GM12878 (cell line): Measurements from ENCODE around the gene MBOAT2. TPM values are rescaled to one million over a fixed set of nuclear protein-coding genes. Genes with fewer than 3 reads are reported as not detected.

Experiments used
- ATAC-seq: fragments of 200-7000 bp; cut with Tn5 transposase; 3 replicates; pipeline ENCODE4 v1.9.1; 2020; ENCODE audit warnings: mild to moderate bottlenecking, moderate library complexity
- BruUV-seq: library from RNA; stranded (reverse); fragments of 400-500 nt; replicated peaks from 2 replicates; lab custom pipeline; 2021; lab: Mats Ljungman, UMichigan
- CTCF ChIA-PET: fragments of 300-600 bp; sonication (Branson Sonifier 250); formaldehyde crosslinking; extraction: SDS; loops from one replicate; lab custom pipeline; 2021; ENCODE audit warnings: inconsistent platforms; lab: Yijun Ruan, JAX
- POLR2A ChIA-PET: fragments of 350-600 bp; formaldehyde crosslinking; extraction: SDS; loops from one replicate; lab custom pipeline; 2021; ENCODE audit warnings: inconsistent platforms; lab: Charles Lee
- RAD21 ChIA-PET: fragments of 300-600 bp; sonication (Branson Sonifier 250); formaldehyde crosslinking; loops from one replicate; lab custom pipeline; 2023; ENCODE audit warnings: antibody characterized with exemption; ENCODE audit not compliant: unreplicated experiment; lab: Charles Lee
- SMC1A ChIA-PET: fragments of 300-600 bp; sonication (Branson Sonifier 250); formaldehyde crosslinking; loops from one replicate; lab custom pipeline; 2023; ENCODE audit not compliant: unreplicated experiment, uncharacterized antibody; lab: Charles Lee
- DNase-seq: peaks from one replicate; pipeline ENCODE4 v3.0.0-alpha.2; 2011; ENCODE audit warnings: low read depth, low spot score
- FAIRE-seq: peaks from 3 replicates; lab custom pipeline; 2011; peaks lifted over from hg19 to GRCh38; lab: Jason Lieb, UNC
- H2AFZ ChIP-seq: 2 replicates; pipeline ENCODE4 v1.6.0; 2011; ENCODE audit warnings: low read depth, low read length, control low read depth; ENCODE audit not compliant: control insufficient read depth
- H3K27ac ChIP-seq: 2 replicates; pipeline ENCODE4 v1.5.1; 2011; ENCODE audit warnings: control low read depth; ENCODE audit not compliant: control insufficient read depth, insufficient read depth
- H3K27me3 ChIP-seq, 2 experiments: replicated peaks in 1 of 2; 2 replicates each; pipeline versions ENCODE4 v1.6.0 to v1.6.1; 2011; ENCODE audit warnings: low read length in 1 of 2; ENCODE audit not compliant: control insufficient read depth in 2 of 2, insufficient read depth in 2 of 2
- H3K36me3 ChIP-seq, 2 experiments: 2 replicates each; pipeline ENCODE4 v1.5.1; 2011; ENCODE audit warnings: low read length in 1 of 2; ENCODE audit not compliant: control insufficient read depth in 2 of 2, insufficient read depth in 2 of 2
- H3K4me1 ChIP-seq: 2 replicates; pipeline ENCODE4 v1.6.1; 2011; ENCODE audit warnings: mild to moderate bottlenecking, low read length, moderate library complexity, mixed read lengths; ENCODE audit not compliant: control insufficient read depth, insufficient read depth
- H3K4me2 ChIP-seq: 2 replicates; pipeline ENCODE4 v1.6.0; 2011; ENCODE audit warnings: control low read depth; ENCODE audit not compliant: control insufficient read depth, insufficient read depth
- H3K4me3 ChIP-seq: fragments of 200-600 bp; sonication (generic); 2 replicates; pipeline ENCODE4 v1.5.1; 2016
- H3K79me2 ChIP-seq: 2 replicates; pipeline ENCODE4 v1.6.0; 2011; ENCODE audit warnings: low read length; ENCODE audit not compliant: control insufficient read depth, insufficient read depth
- H3K9ac ChIP-seq: 2 replicates; pipeline ENCODE4 v1.8.0; 2011; ENCODE audit warnings: low read length, control low read depth, mixed read lengths; ENCODE audit not compliant: control insufficient read depth, insufficient read depth
- H3K9me3 ChIP-seq: replicated peaks from 3 replicates; pipeline ENCODE4 v1.5.1; 2011; ENCODE audit warnings: mild to moderate bottlenecking, low read length; ENCODE audit not compliant: control insufficient read depth, insufficient read depth
- H4K20me1 ChIP-seq: 2 replicates; pipeline ENCODE4 v1.6.0; 2011; ENCODE audit not compliant: control insufficient read depth, insufficient read depth
- ATF7 ChIP-seq: fragments of 450-650 bp; IDR thresholded peaks from 2 replicates; pipeline ENCODE4 v1.6.1; 2016; ENCODE audit warnings: low read depth, mild to moderate bottlenecking
- CHD1 ChIP-seq: IDR thresholded peaks from 2 replicates; pipeline ENCODE4 v1.6.1; 2012; ENCODE audit warnings: low read depth, low read length, improper control_type of control experiment
- MYC ChIP-seq: IDR thresholded peaks from 2 replicates; pipeline ENCODE4 v1.6.1; 2011; ENCODE audit warnings: mild to moderate bottlenecking, low read length, moderate library complexity, inconsistent platforms; ENCODE audit not compliant: insufficient read depth, insufficient replicate concordance, insufficient read length, severe bottlenecking
- PAX8 ChIP-seq: fragments of 450-650 bp; IDR thresholded peaks from 2 replicates; pipeline ENCODE4 v1.6.1; 2017; ENCODE audit warnings: mild to moderate bottlenecking, moderate library complexity
- POLR2AphosphoS2 ChIP-seq: IDR thresholded peaks from 2 replicates; pipeline ENCODE4 v1.6.1; 2011; ENCODE audit warnings: low read depth, mild to moderate bottlenecking, low read length, improper control_type of control experiment, moderate library complexity
- WGBS: methylation state at CpG from one replicate; pipeline ENCODE4 v1.1.6; 2016; ENCODE audit warnings: low lambda C conversion rate; ENCODE audit not compliant: insufficient replicate concordance, insufficient coverage; ENCODE audit errors: missing lambda C conversion rate; 5-methylcytosine and 5-hydroxymethylcytosine counted together
- in situ Hi-C: fragments of 300-500 bp; cut with MboI; formaldehyde crosslinking; loops from 9 replicates; pipeline ENCODE4 v1.14.3; 2018; ENCODE audit warnings: mixed read lengths
- intact Hi-C: fragments of 100-400 bp; cut with micrococcal nuclease; formaldehyde crosslinking; loops from one replicate; pipeline ENCODE4 v1.14.2; 2022; ENCODE audit not compliant: unreplicated experiment
- polyA plus RNA-seq, 11 experiments: library from polyadenylated mRNA; depleted of rRNA in 4 of 11; unstranded in 6 of 11; stranded (reverse) in 5 of 11; fragments of >200 nt; fragmentation: Nextera tagmentation in 4 of 11; fragmentation: Illumina TruSeq in 1 of 11; extraction: Ambion mirVana in 4 of 11; extraction: Trizol in 1 of 11; gene quantifications; 1 replicate in 1 of 11; 2 replicates in 10 of 11; pipeline versions ENCODE4 v1.2.1 to v1.2.3, GENCODE V29; 2011 to 2016; ENCODE audit warnings: inconsistent platforms in 2 of 11, missing spikeins in 2 of 11, low read depth in 1 of 11
- total RNA-seq, 4 experiments: library from RNA; depleted of rRNA in 3 of 4; stranded (reverse); fragments of >200 nt in 3 of 4; fragmentation: Illumina TruSeq in 1 of 4; extraction: Trizol in 1 of 4; gene quantifications; 2 replicates each; pipeline versions ENCODE4 v1.2.1 to v1.2.3, GENCODE V29; 2013 to 2021

Gene MBOAT2
- total and polyA plus RNA-seq, 10 of the 15 experiments (the other 5 are each of a cell fraction or from before 2014, with no cell fraction given) = 0.08 to 40.6 (median 1.8) TPM

- Histone ChIP-seq H3K4me3 (no peak overlapping the region), H3K9ac (no peak overlapping the region), H3K79me2 (no peaks in the 10 kb centered on the region), H3K36me3 (no peaks in the 10 kb centered on the region), H2AFZ (no peak overlapping the region), H3K9me3 (no peaks in the 10 kb centered on the region), H4K20me1 (no peaks in the 10 kb centered on the region), H3K4me1 (peaks cover 10% of the 10 kb centered on the region; the same call in 1 of the 2 replicates), H3K4me2 (no peak overlapping the region), H3K27ac (no peak overlapping the region), H3K27me3 (no peaks in the 10 kb centered on the region)
- in situ Hi-C loops = no loop called here
- WGBS = 76% methylated on average over 4 of the region's 4 CpGs
- DNase-seq = no peak
- ChIA-PET RAD21 (interaction anchor here (1.6 to 1.7 kb wide), 2 partner anchors 107 to 216 kb away, joined by 5 to 8 read pairs; no protein-coding TSS in a partner anchor), SMC1A (interaction anchor here (1.3 to 1.5 kb wide), 5 partner anchors 107 to 239 kb away, joined by 3 to 7 read pairs (median 4); no protein-coding TSS in a partner anchor), CTCF (interaction anchor here (0.9 to 1.7 kb wide), 4 partner anchors 15 to 263 kb away, joined by 3 to 4 read pairs (median 3); no protein-coding TSS in a partner anchor), POLR2A (no interaction called here)
- no peak for TF ChIP-seq ATF7
- TF ChIP-seq CHD1 = no peak
- no peak for FAIRE-seq
- intact Hi-C loops = no loop called here
- no TSS peak for BruUV-seq
- ATAC-seq = no peak
These were observed 126.2 kb downstream of the MBOAT2 start for GRCh38 chr2:8877332-8877731.

GRCh38 chr2:8876628-8877027 is 126.9 kb downstream of the MBOAT2 start:
- SMC1A ChIA-PET = interaction anchor here (1.0 to 1.5 kb wide), 6 partner anchors 28 to 239 kb away, joined by 3 to 7 read pairs (median 4); no protein-coding TSS in a partner anchor
- CTCF ChIA-PET = interaction anchor here (0.8 to 1.3 kb wide), 4 partner anchors 224 to 1067 kb away, joined by 3 to 4 read pairs (median 3); no protein-coding TSS in a partner anchor
- Histone ChIP-seq H3K36me3 (no peaks in the 10 kb centered on the region), H2AFZ (no peak overlapping the region), H4K20me1 (no peaks in the 10 kb centered on the region), H3K27me3 (no peaks in the 10 kb centered on the region), H3K4me1 (peaks cover 10% of the 10 kb centered on the region; the same call in 1 of the 2 replicates), H3K9me3 (no peaks in the 10 kb centered on the region), H3K27ac (no peak overlapping the region), H3K79me2 (no peaks in the 10 kb centered on the region), H3K4me2 (no peak overlapping the region), H3K9ac (no peak overlapping the region), H3K4me3 (no peak overlapping the region)
- ATAC-seq = no peak
- no TSS peak for BruUV-seq
- FAIRE-seq = no peak
- TF ChIP-seq MYC (no peak), PAX8 (no peak), POLR2AphosphoS2 (no peak)
- POLR2A ChIA-PET = interaction anchor here (0.7 kb wide), 1 partner anchor 263 kb away, joined by 7 read pairs; no protein-coding TSS in a partner anchor
- in situ Hi-C loops = no loop called here
- intact Hi-C loops = no loop called here
- RAD21 ChIA-PET = interaction anchor here (0.5 to 1.7 kb wide), 3 partner anchors 109 to 1533 kb away, joined by 3 to 5 read pairs (median 3); no protein-coding TSS in a partner anchor
- DNase-seq = no peak
